Measurements from ENCODE around the gene ABTB1.
A peak's percentile ranks its signal among the peaks of the same experiment; 100 is the strongest.

ABTB1 gene

GRCh38 chr3:127672429-127673190 is at the start of gene ABTB1:
TSS of gene ABTB1 (plus strand) at chr3:127672952. CDS start at chr3:127673026, 74 bp downstream.
- peak within 1 kb of the TSS; percentile 85 for H3K27ac ChIP-seq
- TF ChIP-seq CTCF (conservative IDR thresholded peaks at IDR 0.05), result no peak

- no peak for TF ChIP-seq CTCF (conservative IDR thresholded peaks at IDR 0.05)
- no peak overlapping the region for H3K27ac ChIP-seq
Observed at GRCh38 chr3:127624063-127624462, 48.7 kb upstream of the ABTB1 start.

- no peak for TF ChIP-seq CTCF (conservative IDR thresholded peaks at IDR 0.05)
- H3K27ac ChIP-seq, result no peak overlapping the region
Observed at GRCh38 chr3:127625821-127626220, 46.9 kb upstream of the ABTB1 start.

- no peak for TF ChIP-seq CTCF (conservative IDR thresholded peaks at IDR 0.05)
- H3K27ac ChIP-seq, result no peak overlapping the region
Observed at GRCh38 chr3:127628426-127628787, 44.3 kb upstream of the ABTB1 start.

GRCh38 chr3:127628788-127629466 is 43.8 kb upstream of the ABTB1 start, which contains the start of gene PODXL2:
TSS of gene PODXL2 (plus strand) at chr3:127629185. CDS start at chr3:127629220, 35 bp downstream.
- H3K27ac ChIP-seq, result peak within 1 kb of the TSS; percentile 87
- no peak for TF ChIP-seq CTCF (conservative IDR thresholded peaks at IDR 0.05)

- TF ChIP-seq CTCF (conservative IDR thresholded peaks at IDR 0.05), result no peak
Observed at GRCh38 chr3:127629467-127630403, 43.0 kb upstream of the ABTB1 start.

More at GRCh38 chr3:127629467-127630403, 43.0 kb upstream of the ABTB1 start:
- H3K27ac ChIP-seq, result peak overlapping the region; percentile 87
